Measurements from ENCODE around the gene ZNF699.
"Not testable (repeated sequence)": the region's sequence is repeated elsewhere in the genome, so short reads cannot be mapped to it uniquely, and the experiment has no call there.

The ZNF699 gene

GRCh38 chr19:9342610-9343304, 33.1 kb upstream of the ZNF699 start:
- Histone ChIP-seq H3K4me3 (ENCODE audit: insufficient read length, low read depth) (no peak overlapping the region), H3K27me3 (ENCODE audit: insufficient read depth, insufficient read length) (no peaks in the 10 kb centered on the region), H3K9ac (ENCODE audit: insufficient read length, low read depth) (no peak overlapping the region), H3K9me3 (ENCODE audit: insufficient read depth, low read length) (peaks cover 100% of the 10 kb centered on the region), H3K4me1 (ENCODE audit: insufficient read depth, insufficient read length) (no peaks in the 10 kb centered on the region), H3K36me3 (ENCODE audit: insufficient read depth, insufficient read length, low read length) (peaks cover 57% of the 10 kb centered on the region)
- TF ChIP-seq SUZ12 (IDR thresholded peaks at IDR 0.05; ENCODE audit: extremely low read depth, insufficient read depth, insufficient read length) (no peak), ZNF274 (IDR thresholded peaks at IDR 0.05; ENCODE audit: low read depth, low read length) (peak; percentile 99)
- DNase-seq (ENCODE audit: low read depth, low spot score): no peak

- no peak overlapping the region for H3K4me3 ChIP-seq (ENCODE audit: insufficient read length, low read depth)
- peaks cover 61% of the 10 kb centered on the region for H3K36me3 ChIP-seq (ENCODE audit: insufficient read depth, insufficient read length, low read length)
- TF ChIP-seq ZNF274 (IDR thresholded peaks at IDR 0.05; ENCODE audit: low read depth, low read length): no peak
- TF ChIP-seq SUZ12 (IDR thresholded peaks at IDR 0.05; ENCODE audit: extremely low read depth, insufficient read depth, insufficient read length): no peak
- no peak for TF ChIP-seq YY1 (IDR thresholded peaks at IDR 0.05; ENCODE audit: insufficient read depth, insufficient read length)
- no peaks in the 10 kb centered on the region for H3K4me1 ChIP-seq (ENCODE audit: insufficient read depth, insufficient read length)
- H3K27me3 ChIP-seq (ENCODE audit: insufficient read depth, insufficient read length): no peaks in the 10 kb centered on the region
- no peak for DNase-seq (ENCODE audit: low read depth, low spot score)
- peaks cover 98% of the 10 kb centered on the region for H3K9me3 ChIP-seq (ENCODE audit: insufficient read depth, low read length)
- no peak overlapping the region for H3K9ac ChIP-seq (ENCODE audit: insufficient read length, low read depth)
Measured at GRCh38 chr19:9329999-9330398, 20.4 kb upstream of the ZNF699 start.

- Histone ChIP-seq H3K4me1 (ENCODE audit: insufficient read depth, insufficient read length) (no peaks in the 10 kb centered on the region), H3K9ac (ENCODE audit: insufficient read length, low read depth) (peak overlapping the region; percentile 89), H3K27me3 (ENCODE audit: insufficient read depth, insufficient read length) (no peaks in the 10 kb centered on the region), H3K36me3 (ENCODE audit: insufficient read depth, insufficient read length, low read length) (peaks cover 34% of the 10 kb centered on the region), H3K9me3 (ENCODE audit: insufficient read depth, low read length) (peaks cover 54% of the 10 kb centered on the region), H3K4me3 (ENCODE audit: insufficient read length, low read depth) (peak overlapping the region; percentile 81)
- DNase-seq (ENCODE audit: low read depth, low spot score): no peak
- TF ChIP-seq YY1 (IDR thresholded peaks at IDR 0.05; ENCODE audit: insufficient read depth, insufficient read length) (no peak), SUZ12 (IDR thresholded peaks at IDR 0.05; ENCODE audit: extremely low read depth, insufficient read depth, insufficient read length) (no peak), ZNF274 (IDR thresholded peaks at IDR 0.05; ENCODE audit: low read depth, low read length) (no peak)
Measured at GRCh38 chr19:9324584-9324962, 14.9 kb upstream of the ZNF699 start.

- no peaks in the 10 kb centered on the region for H3K4me1 ChIP-seq (ENCODE audit: insufficient read depth, insufficient read length)
- peak; percentile 96 for DNase-seq (ENCODE audit: low read depth, low spot score)
- peak within 1 kb of the TSS; percentile 89 for H3K9ac ChIP-seq (ENCODE audit: insufficient read length, low read depth)
- TF ChIP-seq ZNF274 (IDR thresholded peaks at IDR 0.05; ENCODE audit: low read depth, low read length) (no peak), YY1 (IDR thresholded peaks at IDR 0.05; ENCODE audit: insufficient read depth, insufficient read length) (peak; percentile 59), SUZ12 (IDR thresholded peaks at IDR 0.05; ENCODE audit: extremely low read depth, insufficient read depth, insufficient read length) (no peak)
- H3K9me3 ChIP-seq (ENCODE audit: insufficient read depth, low read length): peaks cover 48% of the 10 kb centered on the region
- no peaks in the 10 kb centered on the region for H3K27me3 ChIP-seq (ENCODE audit: insufficient read depth, insufficient read length)
- H3K4me3 ChIP-seq (ENCODE audit: insufficient read length, low read depth): peak within 1 kb of the TSS; percentile 81
- H3K36me3 ChIP-seq (ENCODE audit: insufficient read depth, insufficient read length, low read length): peaks cover 30% of the 10 kb centered on the region
Measured at GRCh38 chr19:9323919-9324583, 14.4 kb upstream of the ZNF699 start, which contains the start of gene ZNF559. TSS of gene ZNF559 (plus strand) at chr19:9324179. CDS start at chr19:9338550, 14,371 bp downstream.

- peak overlapping the region; percentile 20 for H3K4me3 ChIP-seq (ENCODE audit: insufficient read length, low read depth)
- peaks cover 43% of the 10 kb centered on the region for H3K9me3 ChIP-seq (ENCODE audit: insufficient read depth, low read length)
- peaks cover 26% of the 10 kb centered on the region for H3K36me3 ChIP-seq (ENCODE audit: insufficient read depth, insufficient read length, low read length)
- no peaks in the 10 kb centered on the region for H3K4me1 ChIP-seq (ENCODE audit: insufficient read depth, insufficient read length)
- peak; percentile 69 for DNase-seq (ENCODE audit: low read depth, low spot score)
- TF ChIP-seq SUZ12 (IDR thresholded peaks at IDR 0.05; ENCODE audit: extremely low read depth, insufficient read depth, insufficient read length) (no peak), ZNF274 (IDR thresholded peaks at IDR 0.05; ENCODE audit: low read depth, low read length) (no peak), YY1 (IDR thresholded peaks at IDR 0.05; ENCODE audit: insufficient read depth, insufficient read length) (no peak)
- H3K27me3 ChIP-seq (ENCODE audit: insufficient read depth, insufficient read length): no peaks in the 10 kb centered on the region
- H3K9ac ChIP-seq (ENCODE audit: insufficient read length, low read depth): no peak overlapping the region
Measured at GRCh38 chr19:9323557-9323918, 13.9 kb upstream of the ZNF699 start.

- peaks cover 19% of the 10 kb centered on the region for H3K36me3 ChIP-seq (ENCODE audit: insufficient read depth, insufficient read length, low read length)
- H3K9ac ChIP-seq (ENCODE audit: insufficient read length, low read depth); H3K4me1 ChIP-seq (ENCODE audit: insufficient read depth, insufficient read length); H3K27me3 ChIP-seq (ENCODE audit: insufficient read depth, insufficient read length); H3K4me3 ChIP-seq (ENCODE audit: insufficient read length, low read depth); DNase-seq (ENCODE audit: low read depth, low spot score): not testable (repeated sequence)
- peaks cover 31% of the 10 kb centered on the region for H3K9me3 ChIP-seq (ENCODE audit: insufficient read depth, low read length)
Measured at GRCh38 chr19:9322201-9322600, 12.6 kb upstream of the ZNF699 start.

GRCh38 chr19:9321756-9322155, 12.1 kb upstream of the ZNF699 start:
- H3K9ac ChIP-seq (ENCODE audit: insufficient read length, low read depth); H3K4me1 ChIP-seq (ENCODE audit: insufficient read depth, insufficient read length); H3K4me3 ChIP-seq (ENCODE audit: insufficient read length, low read depth); H3K27me3 ChIP-seq (ENCODE audit: insufficient read depth, insufficient read length); DNase-seq (ENCODE audit: low read depth, low spot score): not testable (repeated sequence)
- Histone ChIP-seq H3K9me3 (ENCODE audit: insufficient read depth, low read length) (peaks cover 27% of the 10 kb centered on the region), H3K36me3 (ENCODE audit: insufficient read depth, insufficient read length, low read length) (peaks cover 15% of the 10 kb centered on the region)
